NCI-H1092 (cell line): ENCODE data around the gene EIF4E3.

Experiments used
- DNase-seq: peaks from one replicate; lab custom pipeline; 2025; lab: John Stamatoyannopoulos, UW

EIF4E3 gene

DNA sequence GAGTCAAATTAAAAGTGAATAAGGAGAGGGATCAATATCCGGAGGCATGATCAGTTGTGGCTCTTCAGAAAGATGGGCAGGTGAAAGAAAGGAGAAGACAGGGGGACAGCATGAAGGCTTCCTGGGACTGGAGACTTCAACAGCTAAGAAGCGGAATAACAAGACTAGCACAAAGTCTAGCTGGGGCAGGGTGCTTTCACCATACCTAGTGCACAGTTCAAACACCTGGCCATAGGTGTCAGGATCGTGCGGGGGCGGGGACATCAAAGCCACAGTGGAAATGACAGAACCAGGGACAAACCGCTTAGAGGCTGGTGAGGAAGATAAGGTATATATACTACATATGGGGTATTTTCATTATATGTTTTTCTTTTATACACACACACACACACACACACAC, 75.4 kb downstream of the EIF4E3 start:
- DNase-seq = no peak

GRCh38 chr3:71647751-71648150, 77.5 kb downstream of the EIF4E3 start:
- DNase-seq = no peak

DNA sequence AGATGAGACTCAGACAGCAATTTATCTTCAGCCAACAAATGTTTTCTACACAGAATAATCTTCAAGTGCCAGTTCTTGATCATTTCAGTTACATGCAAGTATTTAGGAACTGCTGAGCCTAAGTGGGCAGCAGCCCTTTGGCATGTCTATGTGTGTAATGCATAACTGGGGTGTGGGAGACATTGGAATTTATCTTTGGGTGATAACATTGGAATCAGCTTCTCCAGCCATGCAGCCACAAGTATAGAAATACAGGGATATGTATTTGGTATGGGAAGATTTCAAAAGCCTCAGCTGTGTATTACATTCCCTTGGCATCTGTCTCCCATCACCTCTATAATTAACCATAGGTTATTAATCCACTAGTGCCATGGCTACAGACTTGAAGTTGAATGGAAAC, 78.2 kb downstream of the EIF4E3 start:
- no peak for DNase-seq

DNA sequence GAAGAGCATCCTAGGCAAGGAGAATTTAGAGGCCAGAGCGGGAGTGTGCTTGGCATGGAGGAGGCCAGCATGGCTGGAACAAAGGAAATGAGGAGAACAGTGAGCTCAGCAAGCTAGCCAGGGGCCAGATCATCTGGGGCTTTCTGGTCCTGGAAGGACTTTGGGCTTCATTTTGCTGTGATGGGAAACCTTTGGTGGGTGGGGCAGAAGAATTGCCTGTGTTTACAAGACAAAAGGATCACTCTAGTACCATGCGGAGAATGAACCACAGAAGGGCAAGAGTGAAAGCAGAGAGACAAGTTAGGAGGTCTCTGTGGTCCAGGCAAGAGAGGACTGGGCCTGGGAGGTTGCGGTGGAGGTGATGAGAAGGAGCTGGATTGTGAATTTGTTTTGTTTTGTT, 80.1 kb downstream of the EIF4E3 start:
- DNase-seq = no peak

DNA sequence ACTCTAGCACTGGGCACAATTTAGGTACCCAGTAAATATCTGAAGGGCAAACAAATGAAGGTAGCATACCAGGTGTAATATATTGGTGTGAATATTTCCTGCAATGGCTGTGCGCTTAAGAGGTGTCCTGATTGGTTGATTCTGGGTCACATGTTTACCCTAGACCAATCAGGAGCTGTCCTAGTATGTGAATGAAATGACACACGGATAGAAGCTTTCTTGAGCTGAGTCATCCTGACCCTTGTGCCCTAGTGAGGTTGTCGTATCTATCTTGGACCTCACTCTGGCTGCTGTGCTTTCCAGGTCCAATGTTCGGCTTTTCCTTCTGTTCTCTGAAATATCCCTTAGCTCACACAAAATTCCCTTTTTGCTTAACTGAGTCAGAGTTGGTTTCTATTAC, 83.5 kb downstream of the EIF4E3 start:
- no peak for DNase-seq

GRCh38 chr3:71640331-71640983, 84.7 kb downstream of the EIF4E3 start:
- DNase-seq = no peak

DNA sequence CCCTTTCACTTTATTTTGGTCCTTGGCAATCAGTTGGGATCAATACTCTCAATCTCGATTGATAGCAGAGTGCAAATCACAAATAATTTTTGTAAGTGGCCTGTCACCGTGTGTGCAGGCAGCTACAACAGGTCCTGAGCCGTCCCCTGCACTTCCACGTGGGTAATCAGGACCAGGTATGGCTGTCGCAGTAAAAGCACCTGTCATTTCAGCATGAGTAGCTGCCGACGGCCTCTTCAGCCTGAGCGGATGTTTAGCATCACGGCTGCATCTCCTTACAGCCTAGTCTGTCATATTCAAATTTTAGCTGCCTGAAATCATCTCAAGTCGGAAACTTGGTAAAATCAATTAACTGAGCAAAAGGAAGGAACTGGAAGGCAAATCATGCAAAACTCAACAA, 88.7 kb downstream of the EIF4E3 start:
- DNase-seq = no peak

DNA sequence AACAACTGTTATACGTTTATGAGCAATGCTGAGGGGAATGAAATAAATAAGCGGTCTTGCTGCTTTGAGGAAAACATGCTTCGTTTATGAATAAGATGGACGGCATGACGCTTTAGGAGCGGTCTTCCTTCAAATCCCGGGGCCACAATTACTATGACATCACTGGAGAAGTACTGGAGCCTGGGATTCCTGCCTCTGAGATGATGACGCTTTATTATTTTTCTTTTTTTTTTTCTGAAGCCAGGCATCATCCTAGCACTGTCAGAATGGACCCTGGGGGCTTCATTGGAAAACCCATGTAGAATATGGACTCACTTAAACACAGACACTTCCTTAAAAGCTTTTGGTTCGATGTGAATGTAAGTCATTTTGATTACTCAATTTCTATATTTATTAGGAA, 89.2 kb downstream of the EIF4E3 start:
- DNase-seq = no peak

GRCh38 chr3:71634671-71635070, 90.5 kb downstream of the EIF4E3 start:
- DNase-seq = no peak

GRCh38 chr3:71629711-71630110, 95.5 kb downstream of the EIF4E3 start:
- DNase-seq = no peak

- DNase-seq = no peak
These were observed 95.9 kb downstream of the EIF4E3 start for GRCh38 chr3:71629289-71629688.

- DNase-seq = no peak
These were observed 96.7 kb downstream of the EIF4E3 start for GRCh38 chr3:71628522-71628921.

- DNase-seq = no peak
These were observed 99.5 kb downstream of the EIF4E3 start for GRCh38 chr3:71625676-71626075.
